WTC11 (cell line): Measurements from ENCODE around the gene FSD1.

Experiments
- HMGA2 ChIP-seq: fragments of 250-450 bp; sonication (Bioruptor Pico); IDR thresholded peaks from 2 replicates; pipeline ENCODE4 v1.4.0; 2021; ENCODE audit warnings: mild to moderate bottlenecking, moderate library complexity
- NFATC4 ChIP-seq: fragments of 250-450 bp; sonication (Bioruptor Pico); IDR thresholded peaks from 2 replicates; pipeline ENCODE4 v1.9.0; 2021; ENCODE audit warnings: mild to moderate bottlenecking
- TF ChIP-seq, protein P1 (sequence below): sonication (generic); formaldehyde crosslinking; IDR thresholded peaks from 2 replicates; pipeline ENCODE4 v1.8.1; 2023; ENCODE audit warnings: mild to moderate bottlenecking, missing genetic modification reagents
- TF ChIP-seq, protein P2 (sequence below): sonication (generic); formaldehyde crosslinking; IDR thresholded peaks from 2 replicates; pipeline ENCODE4 v1.8.1; 2022; ENCODE audit warnings: mild to moderate bottlenecking, missing genetic modification reagents, moderate library complexity, borderline replicate concordance

GRCh38 chr19:4359627-4360000, 55.2 kb downstream of the FSD1 start:
- TF ChIP-seq, protein P1, sequence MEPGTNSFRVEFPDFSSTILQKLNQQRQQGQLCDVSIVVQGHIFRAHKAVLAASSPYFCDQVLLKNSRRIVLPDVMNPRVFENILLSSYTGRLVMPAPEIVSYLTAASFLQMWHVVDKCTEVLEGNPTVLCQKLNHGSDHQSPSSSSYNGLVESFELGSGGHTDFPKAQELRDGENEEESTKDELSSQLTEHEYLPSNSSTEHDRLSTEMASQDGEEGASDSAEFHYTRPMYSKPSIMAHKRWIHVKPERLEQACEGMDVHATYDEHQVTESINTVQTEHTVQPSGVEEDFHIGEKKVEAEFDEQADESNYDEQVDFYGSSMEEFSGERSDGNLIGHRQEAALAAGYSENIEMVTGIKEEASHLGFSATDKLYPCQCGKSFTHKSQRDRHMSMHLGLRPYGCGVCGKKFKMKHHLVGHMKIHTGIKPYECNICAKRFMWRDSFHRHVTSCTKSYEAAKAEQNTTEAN (CRISPR knock-in tag) = no peak
- TF ChIP-seq, protein P2, sequence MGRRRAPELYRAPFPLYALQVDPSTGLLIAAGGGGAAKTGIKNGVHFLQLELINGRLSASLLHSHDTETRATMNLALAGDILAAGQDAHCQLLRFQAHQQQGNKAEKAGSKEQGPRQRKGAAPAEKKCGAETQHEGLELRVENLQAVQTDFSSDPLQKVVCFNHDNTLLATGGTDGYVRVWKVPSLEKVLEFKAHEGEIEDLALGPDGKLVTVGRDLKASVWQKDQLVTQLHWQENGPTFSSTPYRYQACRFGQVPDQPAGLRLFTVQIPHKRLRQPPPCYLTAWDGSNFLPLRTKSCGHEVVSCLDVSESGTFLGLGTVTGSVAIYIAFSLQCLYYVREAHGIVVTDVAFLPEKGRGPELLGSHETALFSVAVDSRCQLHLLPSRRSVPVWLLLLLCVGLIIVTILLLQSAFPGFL (CRISPR knock-in tag) = no peak
- TF ChIP-seq HMGA2 (CRISPR knock-in tag) (no peak), NFATC4 (no peak)
